ENCODE data around the gene MICU2.
A peak's percentile ranks its signal among the peaks of the same experiment; 100 is the strongest.

Gene MICU2

GRCh38 chr13:21541271-21541670, 62.7 kb downstream of the MICU2 start:
- DNase-seq = no peak

GRCh38 chr13:21539687-21540086, 64.3 kb downstream of the MICU2 start:
- DNase-seq = no peak

- no peak for DNase-seq
Observed at GRCh38 chr13:21538753-21539152, 65.2 kb downstream of the MICU2 start.

GRCh38 chr13:21538280-21538679, 65.7 kb downstream of the MICU2 start:
- DNase-seq = no peak

DNA sequence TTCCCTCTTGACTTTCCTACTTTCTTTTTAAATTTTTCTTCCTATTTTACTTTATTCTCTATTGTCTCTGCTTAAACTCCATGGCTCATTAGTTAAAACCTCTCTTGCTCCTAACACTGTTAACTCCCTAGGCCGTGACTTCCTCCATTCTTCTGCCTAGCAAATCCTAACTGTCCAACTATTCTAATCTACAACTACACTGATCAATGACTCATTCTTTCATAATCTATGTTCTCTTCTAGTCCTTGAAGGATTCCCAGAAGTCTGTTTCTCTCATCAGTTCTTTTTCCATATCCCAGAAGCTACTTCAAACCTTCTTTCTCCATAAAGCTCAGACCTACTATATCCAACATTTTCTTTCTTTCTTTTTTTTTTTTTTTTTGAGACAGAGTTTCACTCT, 66.9 kb downstream of the MICU2 start:
- DNase-seq = no peak

GRCh38 chr13:21534760-21535159, 69.2 kb downstream of the MICU2 start:
- no peak for DNase-seq

DNA sequence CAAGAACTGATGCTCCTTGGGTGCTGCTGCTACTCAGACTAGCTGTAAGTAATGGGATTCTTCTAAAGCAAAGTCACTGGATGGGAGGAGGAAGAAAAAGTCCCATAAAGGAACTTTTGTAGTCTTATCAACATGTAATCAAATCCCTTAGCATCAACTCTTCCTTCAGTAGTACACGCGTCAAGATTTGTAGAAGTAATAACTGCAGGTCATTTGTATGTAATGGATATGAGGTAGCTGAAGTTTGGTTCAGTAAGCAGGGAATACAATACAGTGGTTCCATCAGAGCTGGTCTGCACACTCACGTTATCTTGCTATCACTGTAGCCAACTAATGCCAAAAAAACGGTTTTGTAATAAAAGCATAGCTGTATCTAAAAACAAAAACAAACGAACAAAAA, 72.5 kb downstream of the MICU2 start:
- no peak for DNase-seq

GRCh38 chr13:21530656-21531055, 73.3 kb downstream of the MICU2 start:
- no peak for DNase-seq

- DNase-seq = no peak
Observed at GRCh38 chr13:21529146-21529893, 74.7 kb downstream of the MICU2 start.

GRCh38 chr13:21528616-21529015, 75.4 kb downstream of the MICU2 start:
- DNase-seq = no peak

GRCh38 chr13:21526707-21527540, 77.0 kb downstream of the MICU2 start:
- peak; percentile 8 for DNase-seq

- no peak for DNase-seq
Observed at GRCh38 chr13:21522847-21523246, 81.1 kb downstream of the MICU2 start.

DNA sequence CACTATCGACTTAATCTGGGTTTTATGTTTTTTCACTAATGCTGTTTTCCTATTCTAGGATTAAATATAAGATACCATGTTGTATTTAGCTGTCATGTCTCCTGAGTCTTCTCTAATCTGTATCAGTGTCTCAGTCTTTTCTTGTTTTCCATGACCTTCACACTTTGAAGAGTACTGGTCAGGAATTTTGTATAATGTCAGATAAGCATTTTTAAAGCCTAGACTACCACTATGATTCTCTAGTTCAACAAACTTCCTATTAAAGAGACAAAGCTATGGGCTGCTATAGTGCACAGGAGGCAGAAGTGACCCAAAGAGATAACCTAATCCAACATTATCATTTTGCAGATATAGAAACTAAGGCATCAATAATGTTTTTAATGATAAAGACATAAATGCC, 81.8 kb downstream of the MICU2 start:
- DNase-seq = no peak

DNA sequence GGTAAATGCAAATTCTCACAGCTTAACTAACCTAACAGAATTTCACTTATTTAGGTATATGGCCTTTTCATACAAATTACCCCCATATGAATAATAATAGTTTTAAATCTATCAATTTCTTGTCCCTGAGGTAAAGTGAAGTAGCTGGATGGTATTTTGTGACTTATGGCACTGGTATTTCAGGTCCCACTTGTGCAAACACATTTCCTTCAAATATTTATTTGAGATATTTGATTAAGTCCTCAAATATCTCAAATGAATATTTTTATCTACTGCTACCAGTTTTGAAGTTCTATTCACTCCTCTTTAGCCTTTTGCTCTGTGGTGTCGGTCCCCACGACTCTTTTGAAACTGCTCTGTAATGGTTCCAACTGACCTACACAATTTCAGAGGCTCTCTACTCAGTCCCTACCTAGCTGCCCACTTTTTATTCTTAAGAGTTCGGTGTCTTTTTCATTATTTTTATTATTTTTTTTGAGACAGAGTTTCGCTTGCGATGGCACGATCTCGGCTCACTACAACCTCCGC, 85.3 kb downstream of the MICU2 start:
- DNase-seq = no peak

- no peak for DNase-seq
Observed at GRCh38 chr13:21517576-21517975, 86.4 kb downstream of the MICU2 start.

- no peak for DNase-seq
Observed at GRCh38 chr13:21516805-21517204, 87.2 kb downstream of the MICU2 start.

DNA sequence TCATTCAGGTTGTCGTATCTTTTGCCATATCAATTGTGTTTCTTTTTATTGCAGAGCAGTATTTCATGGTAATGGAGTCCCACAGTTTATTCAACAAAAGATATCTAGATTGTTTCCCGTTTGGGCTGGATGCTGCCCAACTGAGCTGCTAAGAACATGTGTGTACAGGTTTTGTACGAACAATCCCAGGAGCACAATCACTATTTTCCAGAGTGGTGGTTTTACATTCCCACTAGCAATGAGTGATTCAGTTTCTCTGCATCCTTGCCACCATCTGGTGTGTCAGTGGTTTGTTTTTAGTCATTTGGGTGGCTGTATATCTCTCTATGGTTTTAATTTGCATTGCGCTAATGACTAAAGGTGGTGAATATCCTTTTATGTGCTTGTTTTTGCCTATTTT, 92.1 kb downstream of the MICU2 start:
- peak; percentile 42 for DNase-seq

DNA sequence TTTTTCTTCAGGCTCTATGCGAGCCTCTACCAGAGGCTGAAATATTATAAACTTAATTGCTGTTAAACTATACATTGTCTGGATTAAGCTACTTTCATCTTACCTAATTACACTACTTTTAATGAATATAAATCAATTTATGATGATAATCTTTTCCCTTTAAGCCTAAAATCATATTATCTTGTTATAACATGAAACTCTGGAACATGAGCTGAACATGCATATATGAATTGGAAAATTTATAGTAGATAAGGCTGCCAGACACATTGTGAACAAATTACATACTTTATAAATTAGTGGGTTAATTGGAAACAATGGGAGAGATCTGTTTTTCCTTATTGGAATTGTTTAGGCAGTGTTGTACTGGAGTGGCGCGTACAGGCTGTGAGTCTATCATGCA, 99.6 kb downstream of the MICU2 start:
- no peak for DNase-seq

GRCh38 chr13:21501686-21502085, 102.3 kb downstream of the MICU2 start:
- no peak for DNase-seq

GRCh38 chr13:21486322-21486721, 117.6 kb downstream of the MICU2 start:
- no peak for DNase-seq

GRCh38 chr13:21483748-21484147, 120.2 kb downstream of the MICU2 start:
- no peak for DNase-seq

- peak; percentile 67 for DNase-seq
Observed at GRCh38 chr13:21481359-21481758, 122.6 kb downstream of the MICU2 start.

DNA sequence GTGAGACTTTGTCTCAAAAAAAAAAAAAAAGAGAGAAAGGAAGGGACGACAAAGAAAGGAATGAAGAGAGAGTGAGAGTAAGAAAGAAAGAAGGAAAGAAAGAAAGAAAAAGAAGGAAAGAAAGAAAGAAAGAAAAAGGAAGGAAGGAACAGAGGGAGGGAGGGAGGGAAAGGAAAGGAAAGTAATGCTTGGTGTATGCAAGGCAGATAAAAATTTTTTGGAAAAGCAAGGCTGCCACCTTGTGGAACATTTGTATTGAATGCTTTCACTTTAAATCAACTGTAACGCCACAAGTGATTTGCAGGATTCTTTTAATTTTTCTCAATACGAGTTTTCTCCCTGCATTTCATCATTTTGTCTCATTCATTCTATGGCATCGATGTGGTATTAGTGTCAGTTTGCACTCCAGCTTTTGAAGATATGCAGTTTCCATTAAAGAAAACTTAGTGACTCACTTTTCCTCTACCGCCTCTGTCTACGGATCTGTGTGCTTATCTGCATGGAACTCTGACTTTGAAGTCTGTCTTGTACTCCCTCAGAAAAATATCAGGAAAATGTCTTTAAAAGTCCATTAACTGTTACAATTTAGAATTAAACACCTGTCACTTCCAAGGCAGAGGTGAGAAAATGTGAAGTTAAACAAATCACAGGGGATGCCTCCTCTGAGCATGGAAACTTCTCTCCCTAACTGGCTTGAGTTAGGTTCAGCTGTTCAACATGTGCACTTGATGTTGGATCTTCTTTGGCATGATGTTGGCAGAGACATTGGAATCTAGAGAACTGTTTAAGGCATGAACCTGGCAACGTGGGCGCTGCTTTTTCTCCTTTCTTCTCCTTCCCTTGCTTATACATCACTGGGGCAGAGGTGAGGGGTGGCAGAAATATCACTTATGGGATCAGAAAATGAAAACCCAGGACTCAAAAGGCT, 124.8 kb downstream of the MICU2 start:
- DNase-seq = peak; percentile 59
